GM12878 (cell line): ENCODE data around the gene IQGAP1. TPM values are rescaled to one million over a fixed set of nuclear protein-coding genes. Genes with fewer than 3 reads are reported as not detected.

ENCODE experiments used
- ATAC-seq: fragments of 200-7000 bp; cut with Tn5 transposase; 3 replicates; pipeline ENCODE4 v1.9.1; 2020; ENCODE audit warnings: mild to moderate bottlenecking, moderate library complexity
- BruUV-seq: library from RNA; stranded (reverse); fragments of 400-500 nt; replicated peaks from 2 replicates; lab custom pipeline; 2021; lab: Mats Ljungman, UMichigan
- CTCF ChIA-PET: fragments of 300-600 bp; sonication (Branson Sonifier 250); formaldehyde crosslinking; extraction: SDS; loops from one replicate; lab custom pipeline; 2021; ENCODE audit warnings: inconsistent platforms; lab: Yijun Ruan, JAX
- POLR2A ChIA-PET: fragments of 350-600 bp; formaldehyde crosslinking; extraction: SDS; loops from one replicate; lab custom pipeline; 2021; ENCODE audit warnings: inconsistent platforms; lab: Charles Lee
- RAD21 ChIA-PET: fragments of 300-600 bp; sonication (Branson Sonifier 250); formaldehyde crosslinking; loops from one replicate; lab custom pipeline; 2023; ENCODE audit warnings: antibody characterized with exemption; ENCODE audit not compliant: unreplicated experiment; lab: Charles Lee
- SMC1A ChIA-PET: fragments of 300-600 bp; sonication (Branson Sonifier 250); formaldehyde crosslinking; loops from one replicate; lab custom pipeline; 2023; ENCODE audit not compliant: unreplicated experiment, uncharacterized antibody; lab: Charles Lee
- DNase-seq: peaks from one replicate; pipeline ENCODE4 v3.0.0-alpha.2; 2011; ENCODE audit warnings: low read depth, low spot score
- FAIRE-seq: peaks from 3 replicates; lab custom pipeline; 2011; peaks lifted over from hg19 to GRCh38; lab: Jason Lieb, UNC
- H2AFZ ChIP-seq: 2 replicates; pipeline ENCODE4 v1.6.0; 2011; ENCODE audit warnings: low read depth, low read length, control low read depth; ENCODE audit not compliant: control insufficient read depth
- H3K27ac ChIP-seq: 2 replicates; pipeline ENCODE4 v1.5.1; 2011; ENCODE audit warnings: control low read depth; ENCODE audit not compliant: control insufficient read depth, insufficient read depth
- H3K27me3 ChIP-seq, 2 experiments: replicated peaks in 1 of 2; 2 replicates each; pipeline versions ENCODE4 v1.6.0 to v1.6.1; 2011; ENCODE audit warnings: low read length in 1 of 2; ENCODE audit not compliant: control insufficient read depth in 2 of 2, insufficient read depth in 2 of 2
- H3K36me3 ChIP-seq, 2 experiments: 2 replicates each; pipeline ENCODE4 v1.5.1; 2011; ENCODE audit warnings: low read length in 1 of 2; ENCODE audit not compliant: control insufficient read depth in 2 of 2, insufficient read depth in 2 of 2
- H3K4me1 ChIP-seq: 2 replicates; pipeline ENCODE4 v1.6.1; 2011; ENCODE audit warnings: mild to moderate bottlenecking, low read length, moderate library complexity, mixed read lengths; ENCODE audit not compliant: control insufficient read depth, insufficient read depth
- H3K4me2 ChIP-seq: 2 replicates; pipeline ENCODE4 v1.6.0; 2011; ENCODE audit warnings: control low read depth; ENCODE audit not compliant: control insufficient read depth, insufficient read depth
- H3K4me3 ChIP-seq: fragments of 200-600 bp; sonication (generic); 2 replicates; pipeline ENCODE4 v1.5.1; 2016
- H3K79me2 ChIP-seq: 2 replicates; pipeline ENCODE4 v1.6.0; 2011; ENCODE audit warnings: low read length; ENCODE audit not compliant: control insufficient read depth, insufficient read depth
- H3K9ac ChIP-seq: 2 replicates; pipeline ENCODE4 v1.8.0; 2011; ENCODE audit warnings: low read length, control low read depth, mixed read lengths; ENCODE audit not compliant: control insufficient read depth, insufficient read depth
- H3K9me3 ChIP-seq: replicated peaks from 3 replicates; pipeline ENCODE4 v1.5.1; 2011; ENCODE audit warnings: mild to moderate bottlenecking, low read length; ENCODE audit not compliant: control insufficient read depth, insufficient read depth
- H4K20me1 ChIP-seq: 2 replicates; pipeline ENCODE4 v1.6.0; 2011; ENCODE audit not compliant: control insufficient read depth, insufficient read depth
- ATF7 ChIP-seq: fragments of 450-650 bp; IDR thresholded peaks from 2 replicates; pipeline ENCODE4 v1.6.1; 2016; ENCODE audit warnings: low read depth, mild to moderate bottlenecking
- CBFB ChIP-seq: IDR thresholded peaks from 2 replicates; pipeline ENCODE4 v1.6.1; 2016; ENCODE audit warnings: antibody characterized with exemption, low read depth
- E2F8 ChIP-seq: fragments of 450-650 bp; IDR thresholded peaks from 2 replicates; pipeline ENCODE4 v1.6.1; 2018; ENCODE audit warnings: mild to moderate bottlenecking, low read depth, moderate library complexity; ENCODE audit not compliant: partially characterized antibody
- FOS ChIP-seq: IDR thresholded peaks from 3 replicates; pipeline ENCODE4 v1.6.1; 2011; ENCODE audit warnings: borderline replicate concordance; ENCODE audit not compliant: insufficient read length; ENCODE audit errors: extremely low read depth
- IKZF2 ChIP-seq, 2 experiments: fragments of 450-650 bp; IDR thresholded peaks; 2 replicates each; pipeline ENCODE4 v1.6.1; 2017; ENCODE audit warnings: mild to moderate bottlenecking in 2 of 2, moderate library complexity in 2 of 2
- NR2F1 ChIP-seq: fragments of 450-650 bp; conservative IDR thresholded peaks from 2 replicates; pipeline ENCODE4 v1.6.1; 2017; ENCODE audit warnings: mild to moderate bottlenecking
- PAX8 ChIP-seq: fragments of 450-650 bp; IDR thresholded peaks from 2 replicates; pipeline ENCODE4 v1.6.1; 2017; ENCODE audit warnings: mild to moderate bottlenecking, moderate library complexity
- SIN3A ChIP-seq: IDR thresholded peaks from 2 replicates; pipeline ENCODE4 v1.6.1; 2012; ENCODE audit warnings: low read depth, low read length, improper control_type of control experiment
- SPI1 ChIP-seq: IDR thresholded peaks from 2 replicates; pipeline ENCODE4 v1.6.1; 2011; ENCODE audit warnings: low read depth, mild to moderate bottlenecking, low read length, moderate library complexity, borderline replicate concordance; ENCODE audit not compliant: insufficient read depth
- SREBF1 ChIP-seq: IDR thresholded peaks from 2 replicates; pipeline ENCODE4 v1.6.1; 2012; ENCODE audit warnings: mild to moderate bottlenecking, low read length
- SUZ12 ChIP-seq: fragments of 200-600 bp; sonication (generic); IDR thresholded peaks from one replicate; pipeline ENCODE4 v1.6.1; 2018; ENCODE audit warnings: antibody characterized with exemption, mild to moderate bottlenecking; ENCODE audit not compliant: unreplicated experiment
- ZBTB11 ChIP-seq: fragments of 450-650 bp; formaldehyde crosslinking; IDR thresholded peaks from 2 replicates; pipeline ENCODE4 v1.5.0; 2022; ENCODE audit warnings: mild to moderate bottlenecking, missing genetic modification characterization
- ZNF24 ChIP-seq: fragments of 450-650 bp; IDR thresholded peaks from 2 replicates; pipeline ENCODE4 v1.6.1; 2017; ENCODE audit warnings: antibody characterized with exemption, mild to moderate bottlenecking
- WGBS: methylation state at CpG from one replicate; pipeline ENCODE4 v1.1.6; 2016; ENCODE audit warnings: low lambda C conversion rate; ENCODE audit not compliant: insufficient replicate concordance, insufficient coverage; ENCODE audit errors: missing lambda C conversion rate; 5-methylcytosine and 5-hydroxymethylcytosine counted together
- in situ Hi-C: fragments of 300-500 bp; cut with MboI; formaldehyde crosslinking; loops from 9 replicates; pipeline ENCODE4 v1.14.3; 2018; ENCODE audit warnings: mixed read lengths
- intact Hi-C: fragments of 100-400 bp; cut with micrococcal nuclease; formaldehyde crosslinking; loops from one replicate; pipeline ENCODE4 v1.14.2; 2022; ENCODE audit not compliant: unreplicated experiment
- polyA plus RNA-seq, 11 experiments: library from polyadenylated mRNA; depleted of rRNA in 4 of 11; unstranded in 6 of 11; stranded (reverse) in 5 of 11; fragments of >200 nt; fragmentation: Nextera tagmentation in 4 of 11; fragmentation: Illumina TruSeq in 1 of 11; extraction: Ambion mirVana in 4 of 11; extraction: Trizol in 1 of 11; gene quantifications; 1 replicate in 1 of 11; 2 replicates in 10 of 11; pipeline versions ENCODE4 v1.2.1 to v1.2.3, GENCODE V29; 2011 to 2016; ENCODE audit warnings: inconsistent platforms in 2 of 11, missing spikeins in 2 of 11, low read depth in 1 of 11
- total RNA-seq, 4 experiments: library from RNA; depleted of rRNA in 3 of 4; stranded (reverse); fragments of >200 nt in 3 of 4; fragmentation: Illumina TruSeq in 1 of 4; extraction: Trizol in 1 of 4; gene quantifications; 2 replicates each; pipeline versions ENCODE4 v1.2.1 to v1.2.3, GENCODE V29; 2013 to 2021

Gene IQGAP1
- total and polyA plus RNA-seq, 10 of the 15 experiments (the other 5 are each of a cell fraction or from before 2014, with no cell fraction given): 65.2 to 250 (median 112) TPM

DNA sequence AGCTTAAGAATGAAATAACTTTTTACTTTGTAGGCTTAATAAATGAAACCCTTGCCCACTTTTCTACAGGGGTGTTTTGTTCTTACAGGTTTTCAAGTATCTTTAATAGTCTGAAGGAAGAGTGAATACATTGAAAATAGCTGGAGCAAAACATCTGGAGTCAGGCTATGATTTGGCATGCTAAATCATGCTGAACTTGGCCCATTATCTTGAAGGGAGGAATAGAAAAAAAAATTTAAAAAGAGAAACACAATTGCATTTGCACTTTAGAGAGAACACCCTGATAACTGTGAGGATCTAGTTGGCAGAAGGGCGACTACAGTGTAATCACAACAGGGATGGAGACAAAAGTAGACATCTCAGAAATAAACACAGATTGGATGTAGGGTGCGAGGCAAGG, 1.8 kb upstream of the IQGAP1 start:
- H4K20me1 ChIP-seq: no peaks in the 10 kb centered on the region
- no peak overlapping the region for H3K4me3 ChIP-seq
- POLR2A ChIA-PET: interaction anchor here (0.6 to 0.9 kb wide), 3 partner anchors 21 to 114 kb away, joined by 3 to 4 read pairs (median 3); no protein-coding TSS in a partner anchor
- 65% methylated on average over 2 of the region's 2 CpGs for WGBS
- H3K4me2 ChIP-seq: no peak overlapping the region
- H3K9ac ChIP-seq: no peak overlapping the region
- H3K9me3 ChIP-seq: no peaks in the 10 kb centered on the region
- H3K27ac ChIP-seq: no peak overlapping the region
- FAIRE-seq (no peak), ATAC-seq (no peak), DNase-seq (no peak)
- CTCF ChIA-PET: interaction anchor here (0.7 to 1.0 kb wide), 3 partner anchors 10 to 96 kb away, joined by 3 read pairs; no protein-coding TSS in a partner anchor
- RAD21 ChIA-PET: no interaction called here
- SMC1A ChIA-PET: interaction anchor here (1.6 to 2.8 kb wide), 2 partner anchors 11 to 25 kb away, joined by 3 to 7 read pairs; no protein-coding TSS in a partner anchor
- peaks cover 30% of the 10 kb centered on the region for H3K79me2 ChIP-seq
- H3K4me1 ChIP-seq: peaks cover 4% of the 10 kb centered on the region; the same call in 1 of the 2 replicates
- BruUV-seq: no TSS peak
- H3K36me3 ChIP-seq: peaks cover 0 to 4% of the 10 kb centered on the region in 2 experiments; a peak in 1 of 4 replicates
- no peaks in the 10 kb centered on the region for H3K27me3 ChIP-seq
- intact Hi-C loops (no loop called here), in situ Hi-C loops (no loop called here)
- H2AFZ ChIP-seq: no peak overlapping the region
- TF ChIP-seq CBFB (no peak), E2F8 (no peak), ATF7 (no peak), NR2F1 (no peak), SIN3A (no peak), ZNF24 (no peak), PAX8 (no peak), SUZ12 (no peak), ZBTB11 (CRISPR knock-in tag) (no peak), SPI1 (no peak), IKZF2 (IDR thresholded peaks at IDR 0.05) (no peak), FOS (no peak), SREBF1 (no peak)
